ENCODE measurements around the gene TNFAIP3. TPM values are rescaled to one million over a fixed set of nuclear protein-coding genes. Genes with fewer than 3 reads are reported as not detected.
"Not testable (repeated sequence)": the region's sequence is repeated elsewhere in the genome, so short reads cannot be mapped to it uniquely, and the experiment has no call there.

The TNFAIP3 gene
- total RNA-seq, 1 donor from 2014 or later, result 1.8 TPM

DNA sequence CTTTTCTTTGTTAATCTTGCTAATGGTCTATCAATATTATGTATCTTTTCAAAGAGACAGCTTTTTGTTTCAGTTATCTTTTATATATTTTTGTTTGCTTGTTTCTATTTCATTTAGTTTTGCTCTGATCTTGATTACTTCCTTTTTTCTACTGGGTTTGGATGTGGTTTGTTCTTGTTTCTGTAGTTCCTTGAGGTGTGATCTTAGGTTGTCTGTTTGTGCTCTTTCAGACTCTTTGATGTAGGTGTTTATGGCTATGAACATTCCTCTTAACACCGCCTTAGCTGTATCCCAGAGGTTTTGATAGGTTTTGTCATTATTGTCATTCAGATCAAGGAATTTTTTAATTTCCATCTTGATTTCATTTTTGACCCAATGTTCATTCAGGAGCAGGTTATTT, 26.8 kb upstream of the TNFAIP3 start:
- no peak overlapping the region for H3K27ac Mint-ChIP-seq
- H3K27me3 ChIP-seq, result no peaks in the 10 kb centered on the region
- H3K27ac ChIP-seq, result no peak overlapping the region
- no peak overlapping the region for H3K4me3 ChIP-seq
- H3F3A ChIP-seq (ENCODE audit: low read depth), result no peaks in the 10 kb centered on the region
- no peak overlapping the region for H2AFZ ChIP-seq (replicated peaks)
- H3K27me3 Mint-ChIP-seq (ENCODE audit: insufficient read depth, low read depth), result peaks cover 2% of the 10 kb centered on the region
- H3K4me1 Mint-ChIP-seq, result peaks cover 2% of the 10 kb centered on the region
- peaks cover 24% of the 10 kb centered on the region for H3K9me3 Mint-ChIP-seq
- no peaks in the 10 kb centered on the region for H3K36me3 Mint-ChIP-seq
- no peak for DNase-seq (ENCODE audit: low spot score)
- TF ChIP-seq, protein P1, sequence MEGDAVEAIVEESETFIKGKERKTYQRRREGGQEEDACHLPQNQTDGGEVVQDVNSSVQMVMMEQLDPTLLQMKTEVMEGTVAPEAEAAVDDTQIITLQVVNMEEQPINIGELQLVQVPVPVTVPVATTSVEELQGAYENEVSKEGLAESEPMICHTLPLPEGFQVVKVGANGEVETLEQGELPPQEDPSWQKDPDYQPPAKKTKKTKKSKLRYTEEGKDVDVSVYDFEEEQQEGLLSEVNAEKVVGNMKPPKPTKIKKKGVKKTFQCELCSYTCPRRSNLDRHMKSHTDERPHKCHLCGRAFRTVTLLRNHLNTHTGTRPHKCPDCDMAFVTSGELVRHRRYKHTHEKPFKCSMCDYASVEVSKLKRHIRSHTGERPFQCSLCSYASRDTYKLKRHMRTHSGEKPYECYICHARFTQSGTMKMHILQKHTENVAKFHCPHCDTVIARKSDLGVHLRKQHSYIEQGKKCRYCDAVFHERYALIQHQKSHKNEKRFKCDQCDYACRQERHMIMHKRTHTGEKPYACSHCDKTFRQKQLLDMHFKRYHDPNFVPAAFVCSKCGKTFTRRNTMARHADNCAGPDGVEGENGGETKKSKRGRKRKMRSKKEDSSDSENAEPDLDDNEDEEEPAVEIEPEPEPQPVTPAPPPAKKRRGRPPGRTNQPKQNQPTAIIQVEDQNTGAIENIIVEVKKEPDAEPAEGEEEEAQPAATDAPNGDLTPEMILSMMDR (IDR thresholded peaks at IDR 0.05), result no peak
- TF ChIP-seq EZH2phosphoT487 (IDR thresholded peaks at IDR 0.05) (no peak), EZH2 (IDR thresholded peaks at IDR 0.05) (no peak)
- no peak overlapping the region for H3K4me2 ChIP-seq
- H3K36me3 ChIP-seq, result no peaks in the 10 kb centered on the region
- no peaks in the 10 kb centered on the region for H3K4me1 ChIP-seq
- H4K20me1 ChIP-seq (ENCODE audit: low read depth), result no peaks in the 10 kb centered on the region
- peaks cover 4% of the 10 kb centered on the region for H3K9me3 ChIP-seq (ENCODE audit: low read depth)
- no peak overlapping the region for H3K9ac ChIP-seq
- H3K79me2 ChIP-seq (ENCODE audit: low read depth), result no peaks in the 10 kb centered on the region
- H3K4me3 Mint-ChIP-seq, result no peak overlapping the region

DNA sequence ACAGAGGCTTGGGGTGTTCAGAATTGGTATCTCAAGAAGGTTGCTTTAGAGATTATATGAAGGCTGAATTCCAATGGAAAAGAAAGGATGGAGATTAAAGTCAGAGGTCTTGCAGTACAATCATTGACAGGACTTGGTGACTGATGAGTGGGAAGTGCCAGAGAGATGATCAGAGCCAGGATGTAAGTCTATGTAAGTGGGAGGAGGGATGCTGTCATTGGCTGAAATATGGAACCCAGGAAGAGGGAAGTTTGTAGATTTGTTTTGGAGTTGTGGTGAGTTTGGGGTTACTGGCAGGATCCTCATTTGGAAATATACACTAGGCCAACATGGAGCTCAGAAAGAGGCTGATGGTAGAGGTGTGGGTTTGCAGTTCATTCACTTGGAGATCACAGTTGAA, 23.8 kb upstream of the TNFAIP3 start:
- H3K79me2 ChIP-seq (ENCODE audit: low read depth), result no peaks in the 10 kb centered on the region
- no peak overlapping the region for H3K9ac ChIP-seq
- peaks cover 2% of the 10 kb centered on the region for H3K4me1 Mint-ChIP-seq
- no peak overlapping the region for H3K4me3 Mint-ChIP-seq
- H3K36me3 Mint-ChIP-seq, result no peaks in the 10 kb centered on the region
- H3K27me3 Mint-ChIP-seq (ENCODE audit: insufficient read depth, low read depth), result peaks cover 2% of the 10 kb centered on the region
- H3K9me3 Mint-ChIP-seq, result peaks cover 20% of the 10 kb centered on the region
- H3K9me3 ChIP-seq (ENCODE audit: low read depth), result peaks cover 4% of the 10 kb centered on the region
- H2AFZ ChIP-seq (replicated peaks), result no peak overlapping the region
- DNase-seq (ENCODE audit: low spot score), result no peak
- no peaks in the 10 kb centered on the region for H4K20me1 ChIP-seq (ENCODE audit: low read depth)
- H3K4me1 ChIP-seq, result no peaks in the 10 kb centered on the region
- H3K27ac Mint-ChIP-seq, result no peak overlapping the region
- TF ChIP-seq EZH2phosphoT487 (IDR thresholded peaks at IDR 0.05) (no peak), EZH2 (IDR thresholded peaks at IDR 0.05) (no peak)
- TF ChIP-seq, protein P1 (IDR thresholded peaks at IDR 0.05), result no peak
- H3K4me3 ChIP-seq, result no peak overlapping the region
- no peak overlapping the region for H3K4me2 ChIP-seq
- no peaks in the 10 kb centered on the region for H3K36me3 ChIP-seq
- no peaks in the 10 kb centered on the region for H3F3A ChIP-seq (ENCODE audit: low read depth)
- H3K27me3 ChIP-seq, result no peaks in the 10 kb centered on the region
- H3K27ac ChIP-seq, result no peak overlapping the region

DNA sequence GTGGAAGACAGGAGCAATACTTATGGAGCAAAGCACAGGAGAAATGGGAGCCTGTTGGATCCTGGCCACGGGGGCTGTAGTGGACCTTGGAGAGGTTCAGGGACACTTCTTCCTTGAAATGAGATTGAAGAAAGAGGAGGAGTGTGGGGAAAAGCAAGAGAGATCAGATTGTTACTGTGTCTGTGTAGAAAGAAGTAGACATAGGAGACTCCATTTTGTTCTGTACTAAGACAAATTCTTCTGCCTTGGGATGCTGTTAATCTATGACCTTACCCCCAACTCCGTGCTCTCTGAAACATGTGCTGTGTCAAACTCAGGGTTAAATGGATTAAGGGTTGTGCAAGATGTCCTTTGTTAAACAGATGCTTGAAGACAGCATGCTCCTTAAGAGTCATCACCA, 22.7 kb upstream of the TNFAIP3 start:
- H3K36me3 ChIP-seq; H3K4me2 ChIP-seq; H3K9ac ChIP-seq; H3K4me1 Mint-ChIP-seq; H3K27me3 Mint-ChIP-seq (ENCODE audit: insufficient read depth, low read depth); H3K27ac ChIP-seq; H3K79me2 ChIP-seq (ENCODE audit: low read depth); H3K9me3 ChIP-seq (ENCODE audit: low read depth); H3F3A ChIP-seq (ENCODE audit: low read depth); DNase-seq (ENCODE audit: low spot score); H4K20me1 ChIP-seq (ENCODE audit: low read depth); H2AFZ ChIP-seq (replicated peaks); H3K4me1 ChIP-seq; H3K4me3 ChIP-seq; H3K27ac Mint-ChIP-seq; H3K4me3 Mint-ChIP-seq; H3K27me3 ChIP-seq; H3K36me3 Mint-ChIP-seq: not testable (repeated sequence)
- H3K9me3 Mint-ChIP-seq, result peaks cover 12% of the 10 kb centered on the region

DNA sequence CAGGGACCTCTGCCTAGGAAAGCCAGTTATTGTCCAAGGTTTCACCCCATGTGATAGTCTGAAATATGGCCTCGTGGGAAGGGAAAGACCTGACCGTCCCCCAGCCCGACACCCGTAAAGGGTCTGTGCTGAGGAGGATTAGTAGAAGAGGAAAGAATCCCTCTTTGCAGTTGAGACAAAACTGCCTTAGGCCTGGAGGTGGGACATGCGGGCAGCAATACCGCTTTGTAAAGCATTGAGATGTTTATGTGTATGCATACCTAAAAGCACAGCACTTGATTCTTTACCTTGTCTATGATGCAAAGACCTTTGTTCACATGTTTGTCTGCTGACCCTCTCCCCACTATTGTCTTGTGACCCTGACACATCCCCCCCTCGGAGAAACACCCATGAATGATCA, 22.3 kb upstream of the TNFAIP3 start:
- not testable (repeated sequence) for H3K36me3 ChIP-seq; H3K4me3 Mint-ChIP-seq; H3K4me1 Mint-ChIP-seq; H4K20me1 ChIP-seq (ENCODE audit: low read depth); H3K9ac ChIP-seq; H3K4me1 ChIP-seq; DNase-seq (ENCODE audit: low spot score); H2AFZ ChIP-seq (replicated peaks); H3F3A ChIP-seq (ENCODE audit: low read depth); H3K27ac Mint-ChIP-seq; H3K9me3 Mint-ChIP-seq; H3K27ac ChIP-seq; H3K79me2 ChIP-seq (ENCODE audit: low read depth); H3K4me3 ChIP-seq; H3K36me3 Mint-ChIP-seq; H3K27me3 ChIP-seq; H3K9me3 ChIP-seq (ENCODE audit: low read depth); H3K4me2 ChIP-seq; H3K27me3 Mint-ChIP-seq (ENCODE audit: insufficient read depth, low read depth)
